ENCODE measurements around the gene SHB.

DNA sequence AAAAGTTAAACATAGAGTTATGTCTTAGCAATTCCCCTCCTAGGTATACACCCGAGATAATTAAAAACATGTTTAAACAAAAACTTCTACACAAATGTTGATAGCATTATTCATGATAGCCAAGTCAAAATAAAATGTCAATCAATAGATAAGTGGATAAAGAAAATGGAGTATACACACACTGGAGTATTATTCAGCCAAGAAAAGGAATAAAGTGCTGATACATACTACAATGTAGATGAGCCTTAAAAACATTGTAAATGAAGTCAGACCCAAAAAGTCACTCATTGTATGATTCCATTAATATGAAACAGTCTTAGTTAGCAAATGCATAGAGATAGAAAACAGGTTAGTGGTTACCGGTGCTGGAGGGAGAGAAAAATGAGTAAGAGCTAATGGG is 34.3 kb upstream of the SHB start:
- TF ChIP-seq, protein P1, sequence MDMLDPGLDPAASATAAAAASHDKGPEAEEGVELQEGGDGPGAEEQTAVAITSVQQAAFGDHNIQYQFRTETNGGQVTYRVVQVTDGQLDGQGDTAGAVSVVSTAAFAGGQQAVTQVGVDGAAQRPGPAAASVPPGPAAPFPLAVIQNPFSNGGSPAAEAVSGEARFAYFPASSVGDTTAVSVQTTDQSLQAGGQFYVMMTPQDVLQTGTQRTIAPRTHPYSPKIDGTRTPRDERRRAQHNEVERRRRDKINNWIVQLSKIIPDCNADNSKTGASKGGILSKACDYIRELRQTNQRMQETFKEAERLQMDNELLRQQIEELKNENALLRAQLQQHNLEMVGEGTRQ (IDR thresholded peaks at IDR 0.05; ENCODE audit: low read length): no peak
- TF ChIP-seq TCF12 (IDR thresholded peaks at IDR 0.05; ENCODE audit: low read depth, low read length): no peak
- no peak for TF ChIP-seq CHD1 (IDR thresholded peaks at IDR 0.05; ENCODE audit: low read depth, low read length)
- no peak for TF ChIP-seq MAFK (IDR thresholded peaks at IDR 0.05; ENCODE audit: low read depth, low read length)
- TF ChIP-seq, protein P2, sequence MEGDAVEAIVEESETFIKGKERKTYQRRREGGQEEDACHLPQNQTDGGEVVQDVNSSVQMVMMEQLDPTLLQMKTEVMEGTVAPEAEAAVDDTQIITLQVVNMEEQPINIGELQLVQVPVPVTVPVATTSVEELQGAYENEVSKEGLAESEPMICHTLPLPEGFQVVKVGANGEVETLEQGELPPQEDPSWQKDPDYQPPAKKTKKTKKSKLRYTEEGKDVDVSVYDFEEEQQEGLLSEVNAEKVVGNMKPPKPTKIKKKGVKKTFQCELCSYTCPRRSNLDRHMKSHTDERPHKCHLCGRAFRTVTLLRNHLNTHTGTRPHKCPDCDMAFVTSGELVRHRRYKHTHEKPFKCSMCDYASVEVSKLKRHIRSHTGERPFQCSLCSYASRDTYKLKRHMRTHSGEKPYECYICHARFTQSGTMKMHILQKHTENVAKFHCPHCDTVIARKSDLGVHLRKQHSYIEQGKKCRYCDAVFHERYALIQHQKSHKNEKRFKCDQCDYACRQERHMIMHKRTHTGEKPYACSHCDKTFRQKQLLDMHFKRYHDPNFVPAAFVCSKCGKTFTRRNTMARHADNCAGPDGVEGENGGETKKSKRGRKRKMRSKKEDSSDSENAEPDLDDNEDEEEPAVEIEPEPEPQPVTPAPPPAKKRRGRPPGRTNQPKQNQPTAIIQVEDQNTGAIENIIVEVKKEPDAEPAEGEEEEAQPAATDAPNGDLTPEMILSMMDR (IDR thresholded peaks at IDR 0.05; ENCODE audit: control extremely low read depth in 1 of 3, insufficient read depth in 1 of 3, low read depth in 1 of 3, low read length in 3 of 3): no peak
- TF ChIP-seq BCL11A (IDR thresholded peaks at IDR 0.05; ENCODE audit: low read depth in 2 of 2, low read length in 2 of 2): no peak
- no peak for TF ChIP-seq CREB1 (IDR thresholded peaks at IDR 0.05)
- no peak for TF ChIP-seq KDM5A (IDR thresholded peaks at IDR 0.05; ENCODE audit: low read length)
- no peak for TF ChIP-seq SP1 (IDR thresholded peaks at IDR 0.05; ENCODE audit: low read depth, low read length)
- no peak for TF ChIP-seq EZH2 (IDR thresholded peaks at IDR 0.05; ENCODE audit: low read depth, low read length, severe bottlenecking)
- TF ChIP-seq HDAC6 (IDR thresholded peaks at IDR 0.05; ENCODE audit: low read depth, low read length): no peak
- no peak for TF ChIP-seq POLR2AphosphoS5 (IDR thresholded peaks at IDR 0.05; ENCODE audit: low read depth, low read length)
